Measurements from ENCODE around the gene MRPL20.
"Not testable (repeated sequence)": the region's sequence is repeated elsewhere in the genome, so short reads cannot be mapped to it uniquely, and the experiment has no call there.

Gene MRPL20

GRCh38 chr1:1370094-1370493 is 37.0 kb downstream of the MRPL20 start:
- CTCF ChIA-PET = interaction anchor here (4.1 kb wide), 1 partner anchor 18 kb away, joined by 21 read pairs; no protein-coding TSS in a partner anchor
- not testable (repeated sequence) for H3K27ac Mint-ChIP-seq, H3K4me3 Mint-ChIP-seq, H3K36me3 Mint-ChIP-seq, H3K27me3 Mint-ChIP-seq, H3K9me3 Mint-ChIP-seq, DNase-seq
- H3K4me1 Mint-ChIP-seq = peaks cover 40% of the 10 kb centered on the region

- no peak for DNase-seq
- H3K36me3 Mint-ChIP-seq = peaks cover 2% of the 10 kb centered on the region
- H3K4me3 Mint-ChIP-seq = no peak overlapping the region
- H3K27ac Mint-ChIP-seq = no peak overlapping the region
- CTCF ChIA-PET = no interaction called here
- peaks cover 18% of the 10 kb centered on the region for H3K27me3 Mint-ChIP-seq
- H3K9me3 Mint-ChIP-seq = no peaks in the 10 kb centered on the region
- H3K4me1 Mint-ChIP-seq = peaks cover 24% of the 10 kb centered on the region
Measured at GRCh38 chr1:1367315-1367714, 39.8 kb downstream of the MRPL20 start.

GRCh38 chr1:1366699-1367066 is 40.4 kb downstream of the MRPL20 start:
- peaks cover 24% of the 10 kb centered on the region for H3K27me3 Mint-ChIP-seq
- CTCF ChIA-PET = no interaction called here
- H3K4me1 Mint-ChIP-seq = peaks cover 17% of the 10 kb centered on the region
- no peak overlapping the region for H3K27ac Mint-ChIP-seq
- no peaks in the 10 kb centered on the region for H3K36me3 Mint-ChIP-seq
- DNase-seq = no peak
- H3K9me3 Mint-ChIP-seq = no peaks in the 10 kb centered on the region
- H3K4me3 Mint-ChIP-seq = no peak overlapping the region

- DNase-seq = no peak
- Mint-ChIP-seq H3K9me3 (no peaks in the 10 kb centered on the region), H3K4me1 (peaks cover 11% of the 10 kb centered on the region), H3K4me3 (no peak overlapping the region), H3K36me3 (no peaks in the 10 kb centered on the region), H3K27me3 (peaks cover 30% of the 10 kb centered on the region), H3K27ac (no peak overlapping the region)
- CTCF ChIA-PET = interaction anchor here (1.3 kb wide), 1 partner anchor 62 kb away, joined by 4 read pairs; no protein-coding TSS in a partner anchor
Measured at GRCh38 chr1:1365875-1366698, 41.0 kb downstream of the MRPL20 start.

GRCh38 chr1:1364266-1364665 is 42.8 kb downstream of the MRPL20 start:
- CTCF ChIA-PET = no interaction called here
- Mint-ChIP-seq H3K9me3 (no peaks in the 10 kb centered on the region), H3K27me3 (peaks cover 38% of the 10 kb centered on the region), H3K36me3 (no peaks in the 10 kb centered on the region), H3K27ac (no peak overlapping the region), H3K4me1 (peaks cover 6% of the 10 kb centered on the region), H3K4me3 (no peak overlapping the region)
- no peak for DNase-seq

GRCh38 chr1:1361982-1362423 is 45.1 kb downstream of the MRPL20 start:
- CTCF ChIA-PET = interaction anchor here (0.7 kb wide), 1 partner anchor 8 kb away, joined by 3 read pairs; no protein-coding TSS in a partner anchor
- no peaks in the 10 kb centered on the region for H3K36me3 Mint-ChIP-seq
- peaks cover 19% of the 10 kb centered on the region for H3K4me1 Mint-ChIP-seq
- H3K27me3 Mint-ChIP-seq = peaks cover 61% of the 10 kb centered on the region
- no peak for DNase-seq
- no peak overlapping the region for H3K27ac Mint-ChIP-seq
- H3K4me3 Mint-ChIP-seq = no peak overlapping the region
- no peaks in the 10 kb centered on the region for H3K9me3 Mint-ChIP-seq

- CTCF ChIA-PET = interaction anchor here (0.7 kb wide), 1 partner anchor 7 kb away, joined by 3 read pairs; no protein-coding TSS in a partner anchor
- H3K36me3 Mint-ChIP-seq = no peaks in the 10 kb centered on the region
- H3K4me1 Mint-ChIP-seq = peaks cover 19% of the 10 kb centered on the region
- no peak overlapping the region for H3K27ac Mint-ChIP-seq
- H3K9me3 Mint-ChIP-seq = no peaks in the 10 kb centered on the region
- H3K4me3 Mint-ChIP-seq = no peak overlapping the region
- peaks cover 67% of the 10 kb centered on the region for H3K27me3 Mint-ChIP-seq
- DNase-seq = no peak
Measured at GRCh38 chr1:1361233-1361981, 45.7 kb downstream of the MRPL20 start.

GRCh38 chr1:1360506-1361169 is 46.5 kb downstream of the MRPL20 start:
- no peak for DNase-seq
- Mint-ChIP-seq H3K27ac (no peak overlapping the region), H3K36me3 (no peaks in the 10 kb centered on the region), H3K4me3 (no peak overlapping the region), H3K27me3 (peaks cover 73% of the 10 kb centered on the region), H3K9me3 (no peaks in the 10 kb centered on the region), H3K4me1 (peaks cover 19% of the 10 kb centered on the region)
- CTCF ChIA-PET = no interaction called here

- Mint-ChIP-seq H3K9me3 (no peaks in the 10 kb centered on the region), H3K27ac (no peak overlapping the region), H3K4me3 (no peak overlapping the region), H3K4me1 (peaks cover 19% of the 10 kb centered on the region), H3K27me3 (peaks cover 78% of the 10 kb centered on the region), H3K36me3 (no peaks in the 10 kb centered on the region)
- DNase-seq = no peak
- CTCF ChIA-PET = no interaction called here
Measured at GRCh38 chr1:1359664-1360468, 47.2 kb downstream of the MRPL20 start.

GRCh38 chr1:1359308-1359663 is 47.8 kb downstream of the MRPL20 start:
- Mint-ChIP-seq H3K27me3 (peaks cover 80% of the 10 kb centered on the region), H3K4me1 (peaks cover 20% of the 10 kb centered on the region), H3K4me3 (no peak overlapping the region), H3K9me3 (no peaks in the 10 kb centered on the region), H3K36me3 (no peaks in the 10 kb centered on the region), H3K27ac (peak overlapping the region; percentile 29)
- CTCF ChIA-PET = no interaction called here
- DNase-seq = peak; percentile 46

GRCh38 chr1:1358433-1359271 is 48.4 kb downstream of the MRPL20 start, which contains the start of gene MXRA8:
TSS of gene MXRA8 (minus strand) at chr1:1358555. CDS start at chr1:1358504, 51 bp downstream.
- no peaks in the 10 kb centered on the region for H3K9me3 Mint-ChIP-seq
- DNase-seq = no peak
- peaks cover 85% of the 10 kb centered on the region for H3K27me3 Mint-ChIP-seq
- no peaks in the 10 kb centered on the region for H3K36me3 Mint-ChIP-seq
- peaks cover 25% of the 10 kb centered on the region for H3K4me1 Mint-ChIP-seq
- H3K27ac Mint-ChIP-seq = peak within 1 kb of the TSS; percentile 29
- CTCF ChIA-PET = no interaction called here
- no peak within 1 kb of the TSS for H3K4me3 Mint-ChIP-seq

- H3K4me1 Mint-ChIP-seq = peaks cover 28% of the 10 kb centered on the region
- CTCF ChIA-PET = no interaction called here
- no peak for DNase-seq
- no peaks in the 10 kb centered on the region for H3K36me3 Mint-ChIP-seq
- peaks cover 86% of the 10 kb centered on the region for H3K27me3 Mint-ChIP-seq
- H3K9me3 Mint-ChIP-seq = no peaks in the 10 kb centered on the region
- H3K27ac Mint-ChIP-seq = no peak overlapping the region
- no peak overlapping the region for H3K4me3 Mint-ChIP-seq
Measured at GRCh38 chr1:1357871-1358432, 49.1 kb downstream of the MRPL20 start.

All from activated naive CD4-positive, alpha-beta T cell treated with anti-CD3 and anti-CD28 coated beads, Interleukin-2, amount 10 ng/mL, durations not matched to agents 7 days and 5 days (primary cell).